Esophagus muscularis mucosa (tissue), 3 donors: ENCODE data around the gene C11orf21.

ENCODE experiments used
- POLR2AphosphoS5 ChIP-seq, 2 donors: sonication (generic); formaldehyde crosslinking; IDR thresholded peaks; one replicate each; pipeline ENCODE4 v1.6.1; 2017; ENCODE audit warnings: antibody characterized with exemption in 2 of 2
- TF ChIP-seq, protein P1 (sequence below), 3 experiments: fragments of 200-600 bp in 2 of 3; fragments of 450-650 bp in 1 of 3; sonication (generic) in 2 of 3; IDR thresholded peaks; one replicate each; pipeline ENCODE4 v1.5.1; 2017 to 2019; ENCODE audit warnings: antibody characterized with exemption in 3 of 3, mild to moderate bottlenecking in 2 of 3, moderate library complexity in 1 of 3

DNA sequence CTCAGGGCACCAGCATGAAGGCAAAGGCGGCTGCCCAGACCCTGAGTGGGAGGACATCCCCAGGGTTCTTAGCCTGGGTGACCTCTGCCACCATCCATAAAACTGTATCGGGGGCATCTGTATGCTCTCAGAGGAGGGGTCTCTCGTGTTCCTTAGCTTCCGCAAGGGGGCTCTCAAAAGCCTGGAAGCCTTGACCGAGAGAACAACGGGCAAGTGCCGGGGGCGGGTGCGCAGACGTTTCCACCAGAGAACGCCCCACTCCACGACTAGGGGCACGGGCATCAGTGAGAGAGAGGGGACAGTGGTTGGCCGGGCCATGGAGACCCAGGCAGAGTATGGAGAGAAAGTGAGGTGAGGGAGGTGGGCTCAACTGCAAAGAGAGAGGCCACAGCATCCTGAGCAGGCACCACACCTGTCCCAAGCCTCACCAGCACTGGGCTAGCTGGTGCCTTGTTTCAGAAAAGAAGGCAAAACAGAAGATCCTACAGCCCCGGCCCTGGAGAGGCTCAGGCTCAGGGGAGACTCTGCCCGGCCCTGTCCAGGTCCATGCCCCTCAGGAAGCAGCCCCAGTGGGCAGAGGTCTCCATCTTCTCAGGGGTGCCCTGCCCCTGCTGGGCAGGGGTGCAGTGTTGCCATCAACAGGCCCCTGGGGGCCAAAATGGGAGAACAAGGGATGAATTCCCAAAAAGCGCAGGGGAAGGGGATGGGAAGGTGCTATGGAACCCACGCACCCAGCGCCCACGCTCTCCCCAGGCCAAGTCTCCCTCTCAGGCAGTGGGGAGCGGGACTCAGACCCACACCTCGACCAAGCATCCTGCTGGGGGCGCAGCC lies 6.0 kb upstream of the C11orf21 start:
- TF ChIP-seq, protein P1, sequence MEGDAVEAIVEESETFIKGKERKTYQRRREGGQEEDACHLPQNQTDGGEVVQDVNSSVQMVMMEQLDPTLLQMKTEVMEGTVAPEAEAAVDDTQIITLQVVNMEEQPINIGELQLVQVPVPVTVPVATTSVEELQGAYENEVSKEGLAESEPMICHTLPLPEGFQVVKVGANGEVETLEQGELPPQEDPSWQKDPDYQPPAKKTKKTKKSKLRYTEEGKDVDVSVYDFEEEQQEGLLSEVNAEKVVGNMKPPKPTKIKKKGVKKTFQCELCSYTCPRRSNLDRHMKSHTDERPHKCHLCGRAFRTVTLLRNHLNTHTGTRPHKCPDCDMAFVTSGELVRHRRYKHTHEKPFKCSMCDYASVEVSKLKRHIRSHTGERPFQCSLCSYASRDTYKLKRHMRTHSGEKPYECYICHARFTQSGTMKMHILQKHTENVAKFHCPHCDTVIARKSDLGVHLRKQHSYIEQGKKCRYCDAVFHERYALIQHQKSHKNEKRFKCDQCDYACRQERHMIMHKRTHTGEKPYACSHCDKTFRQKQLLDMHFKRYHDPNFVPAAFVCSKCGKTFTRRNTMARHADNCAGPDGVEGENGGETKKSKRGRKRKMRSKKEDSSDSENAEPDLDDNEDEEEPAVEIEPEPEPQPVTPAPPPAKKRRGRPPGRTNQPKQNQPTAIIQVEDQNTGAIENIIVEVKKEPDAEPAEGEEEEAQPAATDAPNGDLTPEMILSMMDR (IDR thresholded peaks at IDR 0.05) = no peak
- TF ChIP-seq POLR2AphosphoS5 (IDR thresholded peaks at IDR 0.05) = no peak
